ENCODE measurements around the gene PKD1.

The PKD1 gene

GRCh38 chr16:2091547-2092255 is 44.0 kb downstream of the PKD1 start:
- in situ Hi-C loops (cut with MboI; ENCODE audit: low sequenced_read_pairs), result no loop called here

GRCh38 chr16:2090777-2091546 is 44.7 kb downstream of the PKD1 start:
- in situ Hi-C loops (cut with MboI; ENCODE audit: low sequenced_read_pairs), result no loop called here

GRCh38 chr16:2090481-2090776 is 45.3 kb downstream of the PKD1 start:
- in situ Hi-C loops (cut with MboI; ENCODE audit: low sequenced_read_pairs), result no loop called here

GRCh38 chr16:2089706-2090480 is 45.8 kb downstream of the PKD1 start:
- in situ Hi-C loops (cut with MboI; ENCODE audit: low sequenced_read_pairs), result no loop called here

GRCh38 chr16:2088759-2089358 is 46.8 kb downstream of the PKD1 start:
- in situ Hi-C loops (cut with MboI; ENCODE audit: low sequenced_read_pairs), result no loop called here

GRCh38 chr16:2087748-2088631 is 47.7 kb downstream of the PKD1 start:
- in situ Hi-C loops (cut with MboI; ENCODE audit: low sequenced_read_pairs), result no loop called here

- in situ Hi-C loops (cut with MboI; ENCODE audit: low sequenced_read_pairs), result no loop called here
These were observed 48.6 kb downstream of the PKD1 start for GRCh38 chr16:2086812-2087747.

- in situ Hi-C loops (cut with MboI; ENCODE audit: low sequenced_read_pairs), result no loop called here
These were observed 49.5 kb downstream of the PKD1 start for GRCh38 chr16:2086106-2086742.

GRCh38 chr16:2085669-2086068 is 50.0 kb downstream of the PKD1 start:
- in situ Hi-C loops (cut with MboI; ENCODE audit: low sequenced_read_pairs), result no loop called here

- in situ Hi-C loops (cut with MboI; ENCODE audit: low sequenced_read_pairs), result no loop called here
These were observed 50.6 kb downstream of the PKD1 start for GRCh38 chr16:2084895-2085625.

- in situ Hi-C loops (cut with MboI; ENCODE audit: low sequenced_read_pairs), result no loop called here
These were observed 51.6 kb downstream of the PKD1 start for GRCh38 chr16:2083876-2084780.

GRCh38 chr16:2083409-2083808 is 52.3 kb downstream of the PKD1 start:
- in situ Hi-C loops (cut with MboI; ENCODE audit: low sequenced_read_pairs), result no loop called here

GRCh38 chr16:2082983-2083364 is 52.7 kb downstream of the PKD1 start:
- in situ Hi-C loops (cut with MboI; ENCODE audit: low sequenced_read_pairs), result no loop called here

- in situ Hi-C loops (cut with MboI; ENCODE audit: low sequenced_read_pairs), result no loop called here
These were observed 53.3 kb downstream of the PKD1 start for GRCh38 chr16:2082171-2082982.

- in situ Hi-C loops (cut with MboI; ENCODE audit: low sequenced_read_pairs), result no loop called here
These were observed 54.3 kb downstream of the PKD1 start for GRCh38 chr16:2081201-2082084.

Measured in HL-60/S4 treated with retinoic acid at 250 ng/mL for 4 days and 3 days (cell line).